Activated B cell treated with CpG ODN at 0.5 μM for 24 hours (primary cell): ENCODE data around the gene CHD6. TPM values are rescaled to one million over a fixed set of nuclear protein-coding genes. Genes with fewer than 3 reads are reported as not detected.

Source experiments
- ATAC-seq: fragments of 200-7000 bp; cut with Tn5 transposase; one replicate; pipeline ENCODE4 v1.10.0; 2021; ENCODE audit warnings: low read depth, mild to moderate bottlenecking, moderate library complexity
- CTCF ChIA-PET: fragments of 350-600 bp; sonication (Branson Sonifier 250); formaldehyde crosslinking; loops from one replicate; lab custom pipeline; 2021; ENCODE audit warnings: antibody characterized with exemption; lab: Charles Lee
- POLR2A ChIA-PET: fragments of 350-600 bp; sonication (Branson Sonifier 250); formaldehyde crosslinking; loops from one replicate; lab custom pipeline; 2021; ENCODE audit warnings: antibody characterized with exemption; lab: Charles Lee
- DNase-seq: peaks from one replicate; pipeline ENCODE4 v3.0.0; 2022
- H3K27ac Mint-ChIP-seq: one replicate; pipeline ENCODE4 v1.8.0; 2020; ENCODE audit warnings: mixed read lengths
- H3K27me3 Mint-ChIP-seq: one replicate; pipeline ENCODE4 v1.8.0; 2021; ENCODE audit warnings: mixed read lengths
- H3K36me3 Mint-ChIP-seq: one replicate; pipeline ENCODE4 v1.8.0; 2021; ENCODE audit warnings: low read depth, mixed read lengths
- H3K4me1 Mint-ChIP-seq: one replicate; pipeline ENCODE4 v1.8.0; 2021; ENCODE audit warnings: mixed read lengths
- H3K4me3 Mint-ChIP-seq: one replicate; pipeline ENCODE4 v1.8.0; 2020; ENCODE audit warnings: mild to moderate bottlenecking, mixed read lengths
- H3K9me3 Mint-ChIP-seq: one replicate; pipeline ENCODE4 v1.8.0; 2020; ENCODE audit warnings: mixed read lengths
- intact Hi-C: fragments of 100-400 bp; cut with micrococcal nuclease; formaldehyde crosslinking; loops from one replicate; pipeline ENCODE4 v1.15.1; 2024
- total RNA-seq: library from RNA; stranded (reverse); gene quantifications from 2 replicates; pipeline ENCODE4 v1.2.3, GENCODE V29; 2022
- TF ChIP-seq, protein P1 (sequence below): fragments of 200-600 bp; IDR thresholded peaks from one replicate; pipeline ENCODE4 v1.8.0; 2022; ENCODE audit warnings: antibody characterized with exemption, mild to moderate bottlenecking

The CHD6 gene, protein sequence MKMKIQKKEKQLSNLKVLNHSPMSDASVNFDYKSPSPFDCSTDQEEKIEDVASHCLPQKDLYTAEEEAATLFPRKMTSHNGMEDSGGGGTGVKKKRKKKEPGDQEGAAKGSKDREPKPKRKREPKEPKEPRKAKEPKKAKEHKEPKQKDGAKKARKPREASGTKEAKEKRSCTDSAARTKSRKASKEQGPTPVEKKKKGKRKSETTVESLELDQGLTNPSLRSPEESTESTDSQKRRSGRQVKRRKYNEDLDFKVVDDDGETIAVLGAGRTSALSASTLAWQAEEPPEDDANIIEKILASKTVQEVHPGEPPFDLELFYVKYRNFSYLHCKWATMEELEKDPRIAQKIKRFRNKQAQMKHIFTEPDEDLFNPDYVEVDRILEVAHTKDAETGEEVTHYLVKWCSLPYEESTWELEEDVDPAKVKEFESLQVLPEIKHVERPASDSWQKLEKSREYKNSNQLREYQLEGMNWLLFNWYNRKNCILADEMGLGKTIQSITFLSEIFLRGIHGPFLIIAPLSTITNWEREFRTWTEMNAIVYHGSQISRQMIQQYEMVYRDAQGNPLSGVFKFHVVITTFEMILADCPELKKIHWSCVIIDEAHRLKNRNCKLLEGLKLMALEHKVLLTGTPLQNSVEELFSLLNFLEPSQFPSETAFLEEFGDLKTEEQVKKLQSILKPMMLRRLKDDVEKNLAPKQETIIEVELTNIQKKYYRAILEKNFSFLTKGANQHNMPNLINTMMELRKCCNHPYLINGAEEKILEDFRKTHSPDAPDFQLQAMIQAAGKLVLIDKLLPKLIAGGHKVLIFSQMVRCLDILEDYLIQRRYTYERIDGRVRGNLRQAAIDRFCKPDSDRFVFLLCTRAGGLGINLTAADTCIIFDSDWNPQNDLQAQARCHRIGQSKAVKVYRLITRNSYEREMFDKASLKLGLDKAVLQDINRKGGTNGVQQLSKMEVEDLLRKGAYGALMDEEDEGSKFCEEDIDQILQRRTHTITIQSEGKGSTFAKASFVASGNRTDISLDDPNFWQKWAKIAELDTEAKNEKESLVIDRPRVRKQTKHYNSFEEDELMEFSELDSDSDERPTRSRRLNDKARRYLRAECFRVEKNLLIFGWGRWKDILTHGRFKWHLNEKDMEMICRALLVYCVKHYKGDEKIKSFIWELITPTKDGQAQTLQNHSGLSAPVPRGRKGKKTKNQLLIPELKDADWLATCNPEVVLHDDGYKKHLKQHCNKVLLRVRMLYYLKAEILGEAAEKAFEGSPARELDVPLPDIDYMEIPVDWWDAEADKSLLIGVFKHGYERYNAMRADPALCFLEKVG (N-terminal part only)
- total RNA-seq = 54.5 and 59.9 TPM in 2 replicates

DNA sequence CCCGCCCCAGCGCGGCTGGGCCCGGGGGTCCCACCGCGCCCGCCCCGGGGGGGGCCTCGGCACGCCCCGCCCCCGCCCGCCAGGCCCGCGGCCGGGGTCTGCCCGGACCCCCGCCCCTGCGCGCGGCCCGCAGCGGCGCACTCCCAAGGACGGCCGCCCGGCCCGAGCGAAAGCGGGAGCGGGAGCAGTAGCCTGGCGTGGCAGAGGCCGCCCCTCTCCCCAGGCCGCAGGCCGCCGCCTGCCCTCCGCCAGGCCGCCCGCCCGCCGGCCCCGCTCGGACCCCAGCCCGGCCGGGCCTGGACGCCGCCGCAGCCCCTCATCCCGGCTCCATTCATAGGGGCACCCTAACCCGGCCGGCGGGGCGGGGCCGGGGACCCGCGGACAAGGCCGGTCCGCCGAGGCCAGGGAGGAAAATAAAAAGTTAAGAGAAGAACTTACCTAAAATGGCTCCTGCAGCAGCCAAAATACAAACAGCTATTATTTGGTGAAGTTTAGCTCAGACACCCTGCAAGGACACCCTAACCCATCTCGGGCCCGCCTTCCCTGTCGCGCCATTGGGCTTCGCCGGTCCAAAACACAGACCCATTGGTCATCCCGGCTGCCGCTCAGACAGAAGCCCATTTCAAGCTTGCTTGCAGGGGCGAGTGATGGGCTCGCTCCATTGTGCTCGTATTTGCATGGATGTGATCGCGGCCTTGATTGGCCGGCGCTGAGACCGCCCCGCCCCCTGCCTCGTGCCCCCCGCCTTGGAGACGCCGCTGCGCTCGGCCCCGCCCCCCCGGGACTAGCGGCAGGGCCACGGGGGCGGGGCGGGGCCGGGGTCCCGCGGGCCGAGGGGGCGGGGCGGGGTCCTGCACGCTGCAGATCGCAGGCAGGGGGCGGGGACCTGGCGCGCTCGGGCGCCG is at the start of gene CHD6:
Gene CHD6 (minus strand): TSS at position 476 of the 905 bp plus-strand sequence. CDS start 67,040 bp downstream, outside the sequence.
- H3K4me1 Mint-ChIP-seq = peaks cover 49% of the 10 kb centered on the region
- ATAC-seq (peak; percentile 96), DNase-seq (peak; percentile 97)
- ChIA-PET CTCF (interaction anchor here (1.4 kb wide), 1 partner anchor 75 kb away, joined by 7 read pairs; no protein-coding TSS in a partner anchor), POLR2A (interaction anchor here (0.6 to 2.4 kb wide), 11 partner anchors 9 to 627 kb away, joined by 3 to 29 read pairs (median 4); no protein-coding TSS in a partner anchor)
- H3K27ac Mint-ChIP-seq = peak within 1 kb of the TSS; percentile 85
- H3K4me3 Mint-ChIP-seq = peak within 1 kb of the TSS; percentile 94
- H3K27me3 Mint-ChIP-seq = no peaks in the 10 kb centered on the region
- intact Hi-C loops = loop anchor here (1.0 to 10.0 kb wide), 5 partner anchors 44 to 573 kb away; partner anchors contain the start of gene ZHX3
- H3K9me3 Mint-ChIP-seq = no peaks in the 10 kb centered on the region
- TF ChIP-seq, protein P1, sequence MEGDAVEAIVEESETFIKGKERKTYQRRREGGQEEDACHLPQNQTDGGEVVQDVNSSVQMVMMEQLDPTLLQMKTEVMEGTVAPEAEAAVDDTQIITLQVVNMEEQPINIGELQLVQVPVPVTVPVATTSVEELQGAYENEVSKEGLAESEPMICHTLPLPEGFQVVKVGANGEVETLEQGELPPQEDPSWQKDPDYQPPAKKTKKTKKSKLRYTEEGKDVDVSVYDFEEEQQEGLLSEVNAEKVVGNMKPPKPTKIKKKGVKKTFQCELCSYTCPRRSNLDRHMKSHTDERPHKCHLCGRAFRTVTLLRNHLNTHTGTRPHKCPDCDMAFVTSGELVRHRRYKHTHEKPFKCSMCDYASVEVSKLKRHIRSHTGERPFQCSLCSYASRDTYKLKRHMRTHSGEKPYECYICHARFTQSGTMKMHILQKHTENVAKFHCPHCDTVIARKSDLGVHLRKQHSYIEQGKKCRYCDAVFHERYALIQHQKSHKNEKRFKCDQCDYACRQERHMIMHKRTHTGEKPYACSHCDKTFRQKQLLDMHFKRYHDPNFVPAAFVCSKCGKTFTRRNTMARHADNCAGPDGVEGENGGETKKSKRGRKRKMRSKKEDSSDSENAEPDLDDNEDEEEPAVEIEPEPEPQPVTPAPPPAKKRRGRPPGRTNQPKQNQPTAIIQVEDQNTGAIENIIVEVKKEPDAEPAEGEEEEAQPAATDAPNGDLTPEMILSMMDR = no peak
- peaks cover 2% of the 10 kb centered on the region for H3K36me3 Mint-ChIP-seq

DNA sequence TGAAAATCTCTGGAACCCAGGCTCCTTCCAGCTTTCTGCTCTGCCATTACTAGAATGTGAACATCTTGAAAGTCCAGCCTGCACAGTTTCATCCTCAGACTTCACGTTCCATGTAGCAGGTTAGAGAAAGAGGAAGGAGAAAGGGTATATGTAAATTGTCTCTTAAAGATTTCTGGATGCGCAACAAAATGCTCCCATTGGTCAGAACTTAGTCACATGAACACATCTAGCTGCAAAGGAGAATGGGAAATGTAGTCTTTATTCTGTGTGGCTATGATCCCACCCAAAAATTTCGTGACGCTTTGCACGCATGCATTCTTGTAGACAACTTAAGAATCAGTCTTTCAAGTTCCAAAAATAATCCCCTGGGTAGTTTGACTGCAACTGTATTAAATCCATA is 46.4 kb upstream of the CHD6 start:
- Mint-ChIP-seq H3K27ac (peak overlapping the region; percentile 88), H3K4me1 (peaks cover 5% of the 10 kb centered on the region), H3K9me3 (no peaks in the 10 kb centered on the region), H3K27me3 (peaks cover 20% of the 10 kb centered on the region), H3K4me3 (peak overlapping the region; percentile 81), H3K36me3 (no peaks in the 10 kb centered on the region)
- CTCF ChIA-PET = interaction anchor here (1.0 kb wide), 1 partner anchor 33 kb away, joined by 3 read pairs; no protein-coding TSS in a partner anchor
- peak; percentile 85 for ATAC-seq
- POLR2A ChIA-PET = interaction anchor here (0.8 to 1.6 kb wide), 2 partner anchors 28 to 46 kb away, joined by 5 to 7 read pairs; partner anchors contain the start of gene CHD6
- intact Hi-C loops = loop anchor here (1.0 to 5.0 kb wide), 2 partner anchors 29 to 47 kb away; partner anchors contain the start of gene CHD6
- DNase-seq = no peak
- TF ChIP-seq, protein P1 = no peak

DNA sequence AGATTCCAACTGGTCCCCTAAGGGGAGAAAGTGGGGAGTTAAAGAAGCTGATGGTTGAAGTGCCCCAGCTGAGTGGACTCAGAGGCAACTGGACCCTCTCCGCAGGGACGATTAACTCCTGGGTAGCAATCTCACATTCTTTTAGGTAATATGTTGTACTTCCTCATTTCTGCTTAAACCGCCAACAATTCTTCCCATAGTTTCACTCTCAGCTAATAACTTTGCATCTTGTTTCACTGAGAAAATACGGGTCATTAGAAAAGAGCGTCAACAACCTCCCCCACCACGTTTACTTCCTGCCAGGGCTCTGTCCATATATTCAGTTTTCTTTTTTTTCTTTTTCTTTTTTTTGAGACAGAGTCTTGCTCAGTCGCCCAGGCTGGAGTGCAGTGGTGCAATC is 39.5 kb upstream of the CHD6 start:
- intact Hi-C loops = no loop called here
- no peak for DNase-seq
- peaks cover 10% of the 10 kb centered on the region for H3K4me1 Mint-ChIP-seq
- H3K9me3 Mint-ChIP-seq = no peaks in the 10 kb centered on the region
- CTCF ChIA-PET = no interaction called here
- no peak overlapping the region for H3K27ac Mint-ChIP-seq
- peak; percentile 42 for ATAC-seq
- TF ChIP-seq, protein P1 = no peak
- POLR2A ChIA-PET = no interaction called here
- no peaks in the 10 kb centered on the region for H3K36me3 Mint-ChIP-seq
- H3K27me3 Mint-ChIP-seq = peaks cover 32% of the 10 kb centered on the region
- H3K4me3 Mint-ChIP-seq = peak overlapping the region; percentile 8

DNA sequence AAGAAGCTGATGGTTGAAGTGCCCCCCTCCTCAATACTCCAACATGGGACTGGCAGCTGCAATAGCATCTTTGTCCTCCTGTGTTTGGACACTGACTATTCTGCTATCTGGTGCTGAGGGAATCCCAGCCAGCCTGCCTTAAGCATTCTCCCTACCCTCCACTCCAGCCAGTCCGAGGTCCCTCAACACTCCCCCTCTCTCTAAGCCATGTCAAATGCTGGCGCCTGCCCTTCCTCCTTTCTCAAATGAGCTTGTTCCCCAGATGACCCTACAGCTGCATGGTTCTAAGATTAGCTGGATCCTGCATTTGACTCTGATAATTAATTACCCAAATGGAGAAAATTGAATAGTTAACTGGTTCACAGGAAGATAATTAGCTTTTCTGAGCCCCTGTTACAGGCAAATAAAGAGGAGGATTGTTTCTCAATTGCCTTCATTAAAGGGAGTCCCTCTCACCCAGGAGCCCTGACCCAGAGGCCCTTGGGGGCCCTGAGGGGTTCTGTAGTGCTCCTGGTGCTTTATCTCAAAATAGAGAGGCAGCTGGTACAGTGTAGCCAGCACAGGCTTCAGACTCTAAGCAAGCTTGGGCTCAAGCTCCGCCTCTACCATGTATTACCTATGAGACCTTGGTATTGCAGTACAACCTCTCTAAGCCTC is 37.9 kb upstream of the CHD6 start:
- H3K27me3 Mint-ChIP-seq = peaks cover 27% of the 10 kb centered on the region
- TF ChIP-seq, protein P1 = no peak
- H3K4me3 Mint-ChIP-seq = no peak overlapping the region
- ATAC-seq (no peak), DNase-seq (no peak)
- H3K27ac Mint-ChIP-seq = no peak overlapping the region
- intact Hi-C loops = no loop called here
- CTCF ChIA-PET = no interaction called here
- H3K9me3 Mint-ChIP-seq = no peaks in the 10 kb centered on the region
- H3K36me3 Mint-ChIP-seq = no peaks in the 10 kb centered on the region
- POLR2A ChIA-PET = no interaction called here
- peaks cover 10% of the 10 kb centered on the region for H3K4me1 Mint-ChIP-seq
